ENCODE data around the gene CAST. TPM values are rescaled to one million over a fixed set of nuclear protein-coding genes. Genes with fewer than 3 reads are reported as not detected.

The CAST gene
- total RNA-seq, 1 donor from 2014 or later = 239 TPM

- peak; percentile 82 for DNase-seq (ENCODE audit: extremely low spot score, unreplicated experiment)
- Mint-ChIP-seq H3K27me3 (peaks cover 17% of the 10 kb centered on the region), H3K4me3 (peak overlapping the region; percentile 96)
Observed at GRCh38 chr5:96662725-96663518, 746 bp downstream of the CAST start.

GRCh38 chr5:96663608-96664007 is 1.4 kb downstream of the CAST start:
- H3K4me1 Mint-ChIP-seq (ENCODE audit: unreplicated experiment) = peaks cover 43% of the 10 kb centered on the region
- H3K27me3 Mint-ChIP-seq = peaks cover 17% of the 10 kb centered on the region
- H3K27ac Mint-ChIP-seq = peak overlapping the region; percentile 96
- peak overlapping the region; percentile 96 for H3K4me3 Mint-ChIP-seq
- H3K9me3 Mint-ChIP-seq = no peaks in the 10 kb centered on the region
- no peaks in the 10 kb centered on the region for H3K36me3 Mint-ChIP-seq
- TF ChIP-seq, protein P1, sequence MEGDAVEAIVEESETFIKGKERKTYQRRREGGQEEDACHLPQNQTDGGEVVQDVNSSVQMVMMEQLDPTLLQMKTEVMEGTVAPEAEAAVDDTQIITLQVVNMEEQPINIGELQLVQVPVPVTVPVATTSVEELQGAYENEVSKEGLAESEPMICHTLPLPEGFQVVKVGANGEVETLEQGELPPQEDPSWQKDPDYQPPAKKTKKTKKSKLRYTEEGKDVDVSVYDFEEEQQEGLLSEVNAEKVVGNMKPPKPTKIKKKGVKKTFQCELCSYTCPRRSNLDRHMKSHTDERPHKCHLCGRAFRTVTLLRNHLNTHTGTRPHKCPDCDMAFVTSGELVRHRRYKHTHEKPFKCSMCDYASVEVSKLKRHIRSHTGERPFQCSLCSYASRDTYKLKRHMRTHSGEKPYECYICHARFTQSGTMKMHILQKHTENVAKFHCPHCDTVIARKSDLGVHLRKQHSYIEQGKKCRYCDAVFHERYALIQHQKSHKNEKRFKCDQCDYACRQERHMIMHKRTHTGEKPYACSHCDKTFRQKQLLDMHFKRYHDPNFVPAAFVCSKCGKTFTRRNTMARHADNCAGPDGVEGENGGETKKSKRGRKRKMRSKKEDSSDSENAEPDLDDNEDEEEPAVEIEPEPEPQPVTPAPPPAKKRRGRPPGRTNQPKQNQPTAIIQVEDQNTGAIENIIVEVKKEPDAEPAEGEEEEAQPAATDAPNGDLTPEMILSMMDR (conservative IDR thresholded peaks at IDR 0.05) = no peak
- DNase-seq (ENCODE audit: extremely low spot score, unreplicated experiment) = no peak

More at GRCh38 chr5:96662725-96663518, 746 bp downstream of the CAST start:
- peaks cover 36% of the 10 kb centered on the region for H3K4me1 Mint-ChIP-seq (ENCODE audit: unreplicated experiment)
- no peaks in the 10 kb centered on the region for H3K9me3 Mint-ChIP-seq
- TF ChIP-seq, protein P1 (conservative IDR thresholded peaks at IDR 0.05) = no peak
- no peaks in the 10 kb centered on the region for H3K36me3 Mint-ChIP-seq
- H3K27ac Mint-ChIP-seq = peak overlapping the region; percentile 96

DNA sequence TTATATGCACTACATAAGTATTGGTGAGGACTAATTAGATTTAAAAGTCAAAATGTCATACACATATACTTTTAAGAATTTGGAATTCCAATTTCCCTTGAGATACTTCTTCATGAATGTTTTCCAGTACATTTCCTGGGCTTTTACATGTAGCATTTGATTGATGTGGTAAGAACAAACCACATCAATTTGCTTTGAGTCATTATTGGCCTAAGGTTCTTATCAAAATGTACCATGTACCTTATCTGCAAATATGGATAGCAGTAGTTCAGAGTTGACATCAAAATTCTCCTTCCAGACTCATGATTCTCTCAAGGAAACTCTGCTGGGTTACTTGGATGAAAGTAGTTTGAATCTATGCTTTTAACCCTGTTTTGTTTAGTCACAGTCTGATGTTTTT is 2.5 kb downstream of the CAST start:
- Mint-ChIP-seq H3K36me3 (no peaks in the 10 kb centered on the region), H3K27me3 (peaks cover 17% of the 10 kb centered on the region), H3K9me3 (no peaks in the 10 kb centered on the region), H3K4me1 (ENCODE audit: unreplicated experiment) (peaks cover 44% of the 10 kb centered on the region), H3K27ac (peak overlapping the region; percentile 42), H3K4me3 (peak overlapping the region; percentile 78)
- DNase-seq (ENCODE audit: extremely low spot score, unreplicated experiment) = no peak
- TF ChIP-seq, protein P1 (conservative IDR thresholded peaks at IDR 0.05) = no peak

GRCh38 chr5:96668725-96669124 is 6.5 kb downstream of the CAST start:
- Mint-ChIP-seq H3K4me1 (ENCODE audit: unreplicated experiment) (peaks cover 41% of the 10 kb centered on the region), H3K36me3 (peaks cover 17% of the 10 kb centered on the region), H3K27me3 (no peaks in the 10 kb centered on the region), H3K9me3 (no peaks in the 10 kb centered on the region), H3K4me3 (no peak overlapping the region), H3K27ac (peak overlapping the region; percentile 33)
- TF ChIP-seq, protein P1 (conservative IDR thresholded peaks at IDR 0.05) = no peak
- no peak for DNase-seq (ENCODE audit: extremely low spot score, unreplicated experiment)

DNA sequence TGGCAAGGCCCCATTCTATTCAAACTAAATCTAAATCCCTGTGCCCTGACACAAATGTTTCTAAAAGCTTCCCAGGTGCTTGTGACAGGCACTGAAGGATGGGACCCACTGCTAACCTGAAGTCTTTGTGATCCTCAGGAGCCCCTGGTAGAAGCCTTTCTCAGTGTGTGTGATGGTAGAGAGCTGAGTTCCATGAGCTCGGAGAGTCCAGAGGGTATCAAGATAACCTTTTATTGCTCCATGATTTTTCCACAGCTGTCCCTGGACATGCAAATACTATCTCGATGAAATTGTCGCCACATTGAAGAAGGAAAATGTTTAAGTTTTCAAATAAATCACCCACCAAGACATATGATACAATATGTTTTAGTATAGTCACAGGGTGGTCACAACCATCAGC is 7.7 kb downstream of the CAST start:
- H3K27ac Mint-ChIP-seq = no peak overlapping the region
- H3K4me3 Mint-ChIP-seq = no peak overlapping the region
- H3K27me3 Mint-ChIP-seq = no peaks in the 10 kb centered on the region
- no peak for DNase-seq (ENCODE audit: extremely low spot score, unreplicated experiment)
- peaks cover 41% of the 10 kb centered on the region for H3K4me1 Mint-ChIP-seq (ENCODE audit: unreplicated experiment)
- no peaks in the 10 kb centered on the region for H3K9me3 Mint-ChIP-seq
- TF ChIP-seq, protein P1 (conservative IDR thresholded peaks at IDR 0.05) = no peak
- H3K36me3 Mint-ChIP-seq = peaks cover 17% of the 10 kb centered on the region

All from type B pancreatic cell (in vitro differentiated cells).